Measurements from ENCODE around the gene DPH2.

DPH2 gene

DNA sequence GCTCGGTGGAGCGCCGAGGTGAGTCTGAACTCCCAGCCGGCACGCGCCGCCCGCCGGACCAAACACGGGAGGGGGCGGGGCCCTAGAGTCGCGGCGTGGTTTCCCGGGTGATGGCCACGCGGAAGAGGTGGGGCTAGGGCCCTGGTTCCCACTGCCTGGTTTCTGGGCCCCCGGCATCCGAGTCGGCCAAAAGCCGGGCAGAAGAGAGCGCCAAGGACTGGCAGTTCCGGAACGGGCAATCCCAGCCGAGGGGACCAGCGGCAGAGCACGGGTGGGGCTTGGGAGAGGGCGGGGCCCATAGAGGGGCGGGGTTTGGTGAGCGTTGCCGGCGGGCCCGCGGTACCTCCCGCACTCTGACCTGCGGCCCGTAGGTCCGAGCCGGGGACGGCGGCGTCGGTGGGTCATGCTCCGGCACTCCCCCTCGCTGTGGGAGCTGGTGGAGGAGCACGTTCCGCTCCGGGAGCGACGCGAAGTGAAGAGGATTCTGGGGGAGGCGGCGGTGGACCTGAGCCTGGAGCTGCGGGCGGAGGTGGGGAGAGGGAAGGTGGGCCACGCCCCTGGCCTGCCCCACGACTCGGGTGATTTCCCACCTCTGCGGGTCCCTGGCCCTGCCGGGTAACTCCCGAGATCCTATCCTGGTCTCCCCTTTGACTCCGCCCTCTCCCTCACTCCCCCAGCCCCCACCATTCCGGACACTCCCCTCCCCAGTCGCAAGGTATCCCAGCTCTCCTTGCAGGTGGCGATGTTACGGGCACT, 21.8 kb downstream of the DPH2 start, which contains the start of gene CCDC24:
Gene CCDC24 (plus strand): TSS at position 124 of the 756 bp plus-strand sequence. CDS start 280 bp downstream, at position 404.
- TF ChIP-seq FOXP2 (optimal IDR thresholded peaks at IDR 0.05; ENCODE audit: borderline replicate concordance, extremely low read depth, extremely low read length, insufficient read depth) (no peak), REST (IDR thresholded peaks at IDR 0.05; ENCODE audit: insufficient read depth in 1 of 2, low read depth in 2 of 2, low read length in 2 of 2) (no peak), SIN3A (IDR thresholded peaks at IDR 0.05; ENCODE audit: borderline replicate concordance, insufficient read depth, low read length) (peak; percentile 77; the same call in 1 of the 2 replicates), TAF1 (IDR thresholded peaks at IDR 0.05; ENCODE audit: borderline replicate concordance, insufficient read depth, low read length) (no peak), POLR2AphosphoS5 (IDR thresholded peaks at IDR 0.05; ENCODE audit: low read depth, low read length) (no peak)

- TF ChIP-seq REST (IDR thresholded peaks at IDR 0.05; ENCODE audit: insufficient read depth in 1 of 2, low read depth in 2 of 2, low read length in 2 of 2) = no peak
- TF ChIP-seq FOXP2 (optimal IDR thresholded peaks at IDR 0.05; ENCODE audit: borderline replicate concordance, extremely low read depth, extremely low read length, insufficient read depth) = no peak
- no peak for TF ChIP-seq TAF1 (IDR thresholded peaks at IDR 0.05; ENCODE audit: borderline replicate concordance, insufficient read depth, low read length)
- TF ChIP-seq POLR2AphosphoS5 (IDR thresholded peaks at IDR 0.05; ENCODE audit: low read depth, low read length) = no peak
Measured at GRCh38 chr1:43992232-43992995, 22.6 kb downstream of the DPH2 start.

GRCh38 chr1:43993206-43993914, 23.6 kb downstream of the DPH2 start:
- no peak for TF ChIP-seq TAF1 (IDR thresholded peaks at IDR 0.05; ENCODE audit: borderline replicate concordance, insufficient read depth, low read length)
- TF ChIP-seq REST (IDR thresholded peaks at IDR 0.05; ENCODE audit: insufficient read depth in 1 of 2, low read depth in 2 of 2, low read length in 2 of 2) = no peak
- no peak for TF ChIP-seq POLR2AphosphoS5 (IDR thresholded peaks at IDR 0.05; ENCODE audit: low read depth, low read length)
- TF ChIP-seq FOXP2 (optimal IDR thresholded peaks at IDR 0.05; ENCODE audit: borderline replicate concordance, extremely low read depth, extremely low read length, insufficient read depth) = no peak
- TF ChIP-seq SIN3A (IDR thresholded peaks at IDR 0.05; ENCODE audit: borderline replicate concordance, insufficient read depth, low read length) = no peak

DNA sequence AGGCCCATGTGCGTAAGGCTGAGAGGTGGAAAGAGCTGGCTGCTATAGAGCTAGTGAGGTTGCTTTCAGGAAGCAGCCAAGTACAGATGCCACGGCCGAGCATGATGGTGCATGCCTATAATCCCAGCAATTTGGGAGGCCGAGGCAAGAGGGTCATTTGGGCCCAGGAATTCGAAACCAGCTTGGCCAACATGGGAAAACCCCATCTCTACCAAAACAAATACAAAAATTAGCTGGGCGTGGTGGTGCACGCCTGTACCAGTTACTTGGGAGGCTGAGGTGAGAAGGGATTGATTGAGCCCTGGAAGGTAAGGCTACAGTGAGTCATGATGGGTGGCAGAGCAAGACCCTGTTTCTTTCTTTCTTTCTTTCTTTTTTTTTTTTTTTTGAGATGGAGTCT, 24.3 kb downstream of the DPH2 start:
- TF ChIP-seq FOXP2 (optimal IDR thresholded peaks at IDR 0.05; ENCODE audit: borderline replicate concordance, extremely low read depth, extremely low read length, insufficient read depth) = no peak
- TF ChIP-seq REST (IDR thresholded peaks at IDR 0.05; ENCODE audit: insufficient read depth in 1 of 2, low read depth in 2 of 2, low read length in 2 of 2) = no peak
- TF ChIP-seq SIN3A (IDR thresholded peaks at IDR 0.05; ENCODE audit: borderline replicate concordance, insufficient read depth, low read length) = no peak
- no peak for TF ChIP-seq POLR2AphosphoS5 (IDR thresholded peaks at IDR 0.05; ENCODE audit: low read depth, low read length)
- TF ChIP-seq TAF1 (IDR thresholded peaks at IDR 0.05; ENCODE audit: borderline replicate concordance, insufficient read depth, low read length) = no peak

All from PFSK-1 (cell line).